Small intestine (tissue), 7 donors: Measurements from ENCODE around the gene BTBD18. TPM values are rescaled to one million over a fixed set of nuclear protein-coding genes. Genes with fewer than 3 reads are reported as not detected.

Source experiments
- DNase-seq, 2 donors: peaks; one replicate each; pipeline versions ENCODE4 v3.0.0 to v3.0.0-alpha.2; 2013
- FAIRE-seq: peaks from 2 replicates; lab custom pipeline; 2012; peaks lifted over from hg19 to GRCh38; lab: Jason Lieb, UNC
- H3K27ac ChIP-seq, 3 donors: one replicate each; pipeline ENCODE4 v1.5.1; 2013; ENCODE audit warnings: low read length in 2 of 3, mild to moderate bottlenecking in 2 of 3, control low read depth in 1 of 3, inconsistent platforms in 1 of 3, low read depth in 1 of 3, moderate library complexity in 1 of 3
- H3K27me3 ChIP-seq, 3 donors: one replicate each; pipeline ENCODE4 v1.6.1; 2013; ENCODE audit warnings: low read length in 3 of 3, inconsistent platforms in 1 of 3; ENCODE audit not compliant: control insufficient read depth in 3 of 3, insufficient read depth in 3 of 3
- H3K36me3 ChIP-seq, 3 donors: one replicate each; pipeline ENCODE4 v1.6.1; 2013; ENCODE audit warnings: low read length in 3 of 3, inconsistent platforms in 1 of 3, low read depth in 1 of 3, mild to moderate bottlenecking in 1 of 3, moderate library complexity in 1 of 3; ENCODE audit not compliant: control insufficient read depth in 3 of 3, insufficient read depth in 2 of 3
- H3K4me1 ChIP-seq, 3 donors: one replicate each; pipeline ENCODE4 v1.6.1; 2013; ENCODE audit warnings: low read length in 2 of 3, inconsistent platforms in 1 of 3, low read depth in 1 of 3, mild to moderate bottlenecking in 1 of 3, moderate library complexity in 1 of 3; ENCODE audit not compliant: control insufficient read depth in 3 of 3, insufficient read depth in 2 of 3
- H3K4me3 ChIP-seq, 3 donors: one replicate each; pipeline ENCODE4 v1.5.1; 2013; ENCODE audit warnings: low read length in 3 of 3, control low read depth in 1 of 3, inconsistent platforms in 1 of 3, low read depth in 1 of 3, mild to moderate bottlenecking in 1 of 3, moderate library complexity in 1 of 3
- H3K9me3 ChIP-seq, 2 donors: one replicate each; pipeline ENCODE4 v1.6.1; 2013; ENCODE audit warnings: low read depth in 1 of 2, low read length in 1 of 2; ENCODE audit not compliant: control insufficient read depth in 2 of 2, insufficient read depth in 1 of 2
- WGBS, 3 donors: extraction: QIAGEN DNeasy Blood & Tissue Kit; methylation state at CpG; one replicate each; pipeline ENCODE4 v1.1.7; 2013; 5-methylcytosine and 5-hydroxymethylcytosine counted together
- polyA plus RNA-seq, 4 donors: library from polyadenylated mRNA; stranded (reverse) in 3 of 4; unstranded in 1 of 4; fragments of 200-250 nt in 3 of 4; fragments of 120-200 nt in 1 of 4; gene quantifications; one replicate each; pipeline versions ENCODE4 v1.2.1 to v1.2.3, GENCODE V29; 2013
- donor health status: healthy with polysubstance abuse.
- donor health status: control.
- donor health status: control.
- donor health status: Bipolar disorder and iron deficiency.
- donor health status: healthy.

The BTBD18 gene
- polyA plus RNA-seq, 4 donors: 0.10 TPM; not detected in 3

DNA sequence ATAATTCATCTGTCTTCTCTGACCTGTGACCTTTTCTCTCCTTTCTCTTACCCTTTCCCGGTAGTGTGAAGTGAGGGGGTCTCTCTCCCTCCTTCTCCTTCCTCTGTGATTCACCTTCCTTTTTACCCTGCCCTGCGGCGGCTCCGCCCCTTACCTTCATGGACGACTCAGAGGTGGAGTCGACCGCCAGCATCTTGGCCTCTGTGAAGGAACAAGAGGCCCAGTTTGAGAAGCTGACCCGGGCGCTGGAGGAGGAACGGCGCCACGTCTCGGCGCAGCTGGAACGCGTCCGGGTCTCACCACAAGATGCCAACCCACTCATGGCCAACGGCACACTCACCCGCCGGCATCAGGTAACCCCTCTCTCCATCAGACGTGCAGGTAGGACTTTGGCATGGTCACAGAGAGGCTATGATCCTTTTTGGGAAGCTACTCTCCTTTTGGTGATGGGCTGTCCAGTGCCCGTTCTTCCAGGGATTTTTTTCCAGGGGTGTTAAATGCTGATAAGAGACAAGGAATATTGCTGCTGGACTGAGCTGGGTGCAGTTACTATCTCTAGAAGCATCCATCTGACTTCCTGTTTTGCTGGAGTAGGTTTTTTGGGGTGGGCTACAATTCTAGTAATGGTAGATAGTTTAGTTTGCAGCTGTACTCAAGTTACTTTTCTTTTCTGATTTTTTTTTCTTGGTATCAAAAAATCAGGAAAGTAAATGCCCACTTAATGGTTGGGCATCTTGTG is 39.9 kb upstream of the BTBD18 start:
- peak overlapping the region; percentile 75 to 80 (median 75) for H3K27ac ChIP-seq
- no peak for FAIRE-seq
- no peaks in the 10 kb centered on the region for H3K9me3 ChIP-seq
- no peaks in the 10 kb centered on the region for H3K27me3 ChIP-seq
- peaks cover 5 to 41% (median 12%) of the 10 kb centered on the region in 3 donors for H3K36me3 ChIP-seq
- no peak overlapping the region for H3K4me3 ChIP-seq
- peaks cover 24 to 63% (median 46%) of the 10 kb centered on the region in 3 donors for H3K4me1 ChIP-seq
- no peak for DNase-seq
- WGBS, 3 donors: 87 to 88% (median 88%) methylated on average over 22 of the region's 22 CpGs

DNA sequence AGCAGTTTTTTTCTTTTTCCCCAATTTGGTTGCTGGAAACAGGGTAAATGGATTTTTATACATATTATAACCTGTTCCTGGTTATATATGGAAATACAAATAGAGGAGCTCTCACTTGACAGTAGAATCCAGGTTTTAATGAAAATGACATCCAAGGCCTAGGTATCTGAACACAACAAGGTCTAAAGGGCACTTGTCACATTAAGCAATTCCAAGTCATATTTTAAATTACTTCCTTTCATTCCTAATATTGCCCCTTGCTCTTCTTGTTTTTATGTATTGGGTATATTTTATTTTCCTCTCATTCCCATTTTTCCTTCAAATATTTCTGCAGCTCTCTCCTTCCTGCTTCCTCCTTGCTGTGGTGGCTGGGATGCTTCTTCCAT is 37.1 kb upstream of the BTBD18 start:
- FAIRE-seq (no peak), DNase-seq (peak in 1 of 2 donors; percentile 47)
- Histone ChIP-seq H3K27me3 (no peaks in the 10 kb centered on the region), H3K27ac (peak overlapping the region; percentile 13 to 86 (median 75)), H3K4me1 (peaks cover 26 to 86% (median 45%) of the 10 kb centered on the region in 3 donors), H3K4me3 (no peak overlapping the region), H3K9me3 (no peaks in the 10 kb centered on the region), H3K36me3 (peaks cover 0 to 24% (median 9%) of the 10 kb centered on the region in 3 donors)

GRCh38 chr11:57787920-57788702 is 36.5 kb upstream of the BTBD18 start:
- H3K4me1 ChIP-seq: peaks cover 26 to 82% (median 39%) of the 10 kb centered on the region in 3 donors
- WGBS, 3 donors: 39 to 59% (median 43%) methylated on average over 6 of the region's 6 CpGs
- H3K36me3 ChIP-seq: peaks cover 0 to 22% (median 8%) of the 10 kb centered on the region in 3 donors
- H3K9me3 ChIP-seq: no peaks in the 10 kb centered on the region
- H3K27ac ChIP-seq: peak overlapping the region; percentile 13 to 86 (median 82)
- no peaks in the 10 kb centered on the region for H3K27me3 ChIP-seq
- FAIRE-seq (no peak), DNase-seq (peak; percentile 80 to 84)
- no peak overlapping the region for H3K4me3 ChIP-seq

- Histone ChIP-seq H3K9me3 (no peaks in the 10 kb centered on the region), H3K4me1 (peaks cover 22 to 80% (median 31%) of the 10 kb centered on the region in 3 donors), H3K27ac (peak overlapping the region; percentile 61 to 86 (median 82)), H3K27me3 (no peaks in the 10 kb centered on the region), H3K4me3 (no peak overlapping the region), H3K36me3 (peaks cover 0 to 17% (median 5%) of the 10 kb centered on the region in 3 donors)
- DNase-seq (peak in 1 of 2 donors; percentile 54), FAIRE-seq (no peak)
- WGBS, 3 donors: 54 to 74% (median 62%) methylated on average over 4 of the region's 4 CpGs
These were observed 35.5 kb upstream of the BTBD18 start for GRCh38 chr11:57787006-57787604.

DNA sequence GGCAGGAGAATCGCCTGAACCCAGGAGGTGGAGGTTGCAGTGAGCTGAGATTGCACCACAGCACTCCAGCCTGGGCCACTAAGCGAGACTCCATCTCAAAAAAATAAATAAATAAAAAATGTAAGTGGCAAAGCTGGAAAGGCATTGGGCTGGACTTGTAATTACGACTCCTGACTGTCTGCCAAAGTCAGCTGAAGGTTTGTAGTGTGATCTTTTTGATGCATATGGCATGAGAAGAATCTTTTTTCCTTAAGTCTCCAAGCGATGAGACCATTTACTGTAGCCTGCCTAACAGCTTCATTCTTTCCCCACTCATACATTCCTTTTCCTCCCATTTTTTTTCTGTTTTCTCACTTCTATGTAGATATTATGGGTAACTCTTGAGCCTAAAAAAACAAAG is 34.8 kb upstream of the BTBD18 start:
- H3K27ac ChIP-seq: peak overlapping the region; percentile 61 to 86 (median 82)
- H3K4me1 ChIP-seq: peaks cover 17 to 80% (median 27%) of the 10 kb centered on the region in 3 donors
- DNase-seq: no peak
- no peaks in the 10 kb centered on the region for H3K9me3 ChIP-seq
- H3K4me3 ChIP-seq: no peak overlapping the region
- peaks cover 0 to 15% (median 2%) of the 10 kb centered on the region in 3 donors for H3K36me3 ChIP-seq
- FAIRE-seq: no peak
- 61 to 77% (median 63%) methylated on average over 4 of the region's 4 CpGs for WGBS, 3 donors
- no peaks in the 10 kb centered on the region for H3K27me3 ChIP-seq

DNA sequence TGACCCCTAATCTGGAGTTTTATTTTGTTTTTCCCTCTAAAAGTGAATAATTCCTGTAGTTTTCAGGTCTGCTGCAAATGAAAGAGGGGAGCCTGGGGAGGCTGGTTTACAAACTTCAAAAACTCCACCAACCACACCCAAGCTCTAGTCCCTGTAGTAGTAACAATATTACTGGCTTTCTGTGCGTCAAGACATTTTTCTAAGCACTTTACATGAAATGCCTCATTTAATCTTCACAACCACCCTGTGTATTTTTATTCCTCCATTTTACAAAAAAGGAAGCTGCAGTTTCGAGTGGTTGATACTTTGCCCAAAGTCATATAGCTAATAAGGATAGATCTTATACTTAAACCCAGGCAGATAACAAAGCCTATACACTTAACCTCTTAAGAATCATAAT is 33.5 kb upstream of the BTBD18 start:
- Histone ChIP-seq H3K27me3 (no peaks in the 10 kb centered on the region), H3K27ac (peak overlapping the region; percentile 43 to 86 (median 71)), H3K9me3 (no peaks in the 10 kb centered on the region), H3K4me1 (peaks cover 14 to 86% (median 28%) of the 10 kb centered on the region in 3 donors), H3K4me3 (no peak overlapping the region), H3K36me3 (peaks cover 0 to 15% (median 2%) of the 10 kb centered on the region in 3 donors)
- WGBS, 3 donors: 47 to 60% (median 57%) methylated on average over 2 of the region's 2 CpGs
- no peak for DNase-seq
- FAIRE-seq: no peak

DNA sequence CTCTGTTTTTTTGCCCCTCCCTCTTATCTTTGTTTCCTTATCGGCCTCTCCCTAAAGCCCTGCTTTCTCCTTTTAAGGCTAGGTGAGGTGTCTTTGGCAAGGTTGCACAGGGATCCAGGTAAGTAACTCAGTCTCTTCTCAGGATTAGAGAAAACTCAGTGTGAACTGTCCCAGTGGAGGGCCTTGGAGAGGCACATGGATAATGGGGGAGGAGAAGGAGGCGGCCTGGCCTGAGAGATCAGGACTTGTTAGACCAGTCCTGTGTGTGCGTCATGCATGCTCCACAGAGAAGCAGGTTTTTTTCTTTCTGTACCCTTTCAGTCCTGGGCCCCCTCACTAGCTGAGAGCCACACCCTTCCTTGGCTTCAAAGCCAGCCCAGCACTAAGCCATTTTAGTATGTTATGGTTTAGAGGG is 29.9 kb upstream of the BTBD18 start:
- 13 to 56% (median 29%) methylated on average over 3 of the region's 3 CpGs for WGBS, 3 donors
- DNase-seq (peak; percentile 87 to 91), FAIRE-seq (no peak)
- peaks cover 0 to 21% (median 2%) of the 10 kb centered on the region in 3 donors for H3K36me3 ChIP-seq
- H3K4me3 ChIP-seq: no peak overlapping the region
- H3K4me1 ChIP-seq: peaks cover 8 to 88% (median 30%) of the 10 kb centered on the region in 3 donors
- H3K27ac ChIP-seq: peak overlapping the region; percentile 89 to 95 (median 95)
- no peaks in the 10 kb centered on the region for H3K27me3 ChIP-seq
- H3K9me3 ChIP-seq: no peaks in the 10 kb centered on the region

GRCh38 chr11:57779276-57779675 is 27.7 kb upstream of the BTBD18 start:
- DNase-seq (peak in 1 of 2 donors; percentile 48), FAIRE-seq (no peak)

More at GRCh38 chr11:57779276-57779675, 27.7 kb upstream of the BTBD18 start:
- 20 to 50% (median 29%) methylated on average over 1 of the region's 1 CpG for WGBS, 3 donors
- H3K36me3 ChIP-seq: peaks cover 0 to 21% (median 2%) of the 10 kb centered on the region in 3 donors
- H3K9me3 ChIP-seq: no peaks in the 10 kb centered on the region
- no peaks in the 10 kb centered on the region for H3K27me3 ChIP-seq
- no peak overlapping the region for H3K4me3 ChIP-seq
- peak overlapping the region; percentile 89 to 98 (median 95) for H3K27ac ChIP-seq
- peaks cover 18 to 87% (median 46%) of the 10 kb centered on the region in 3 donors for H3K4me1 ChIP-seq
